HepG2 (cell line): ENCODE data around the gene CEP19. TPM values are rescaled to one million over a fixed set of nuclear protein-coding genes. Genes with fewer than 3 reads are reported as not detected.
A peak's percentile ranks its signal among the peaks of the same experiment; 100 is the strongest.

Source experiments
- ARID4A ChIP-seq: sonication (generic); formaldehyde crosslinking; IDR thresholded peaks from 2 replicates; pipeline ENCODE4 v1.5.0; 2020; ENCODE audit warnings: mild to moderate bottlenecking, missing genetic modification reagents, borderline replicate concordance
- ELF4 ChIP-seq: sonication (generic); formaldehyde crosslinking; IDR thresholded peaks from 2 replicates; pipeline ENCODE4 v1.5.0; 2020; ENCODE audit warnings: missing genetic modification reagents, mild to moderate bottlenecking, moderate library complexity, borderline replicate concordance
- HMGXB4 ChIP-seq, 2 experiments: sonication (generic) in 1 of 2; formaldehyde crosslinking in 1 of 2; IDR thresholded peaks; 2 replicates each; pipeline versions ENCODE4 v1.4.0 to v1.6.1; 2018 to 2020; ENCODE audit warnings: missing genetic modification reagents in 2 of 2, borderline replicate concordance in 1 of 2, low read depth in 1 of 2, mild to moderate bottlenecking in 1 of 2, missing biosample characterization in 1 of 2
- HNF1B ChIP-seq: sonication (generic); formaldehyde crosslinking; IDR thresholded peaks from 2 replicates; pipeline ENCODE4 v1.5.1; 2020; ENCODE audit warnings: mild to moderate bottlenecking, moderate library complexity, missing genetic modification reagents
- KLF15 ChIP-seq: sonication (generic); formaldehyde crosslinking; IDR thresholded peaks from 2 replicates; pipeline ENCODE4 v1.8.1; 2023; ENCODE audit warnings: borderline replicate concordance, mild to moderate bottlenecking, inconsistent platforms, missing genetic modification reagents, mixed read lengths
- MTF1 ChIP-seq: sonication (generic); formaldehyde crosslinking; IDR thresholded peaks from 2 replicates; pipeline ENCODE4 v1.5.0; 2020; ENCODE audit warnings: missing genetic modification reagents
- REPIN1 ChIP-seq: sonication (generic); formaldehyde crosslinking; IDR thresholded peaks from 2 replicates; pipeline ENCODE4 v1.8.0; 2022; ENCODE audit warnings: missing genetic modification reagents, low read depth, mild to moderate bottlenecking, borderline replicate concordance
- SAP130 ChIP-seq: IDR thresholded peaks from 2 replicates; pipeline ENCODE4 v1.6.1; 2016; ENCODE audit warnings: low read depth
- SIX1 ChIP-seq: sonication (generic); formaldehyde crosslinking; IDR thresholded peaks from 2 replicates; pipeline ENCODE4 v1.4.0; 2020; ENCODE audit warnings: missing genetic modification reagents, borderline replicate concordance
- THAP9 ChIP-seq: sonication (generic); formaldehyde crosslinking; IDR thresholded peaks from 2 replicates; pipeline ENCODE4; 2020; ENCODE audit warnings: missing genetic modification reagents, mild to moderate bottlenecking, borderline replicate concordance
- ZBTB37 ChIP-seq: sonication (generic); formaldehyde crosslinking; IDR thresholded peaks from 2 replicates; pipeline ENCODE4 v1.4.0; 2020; ENCODE audit warnings: mild to moderate bottlenecking, missing genetic modification reagents
- ZMAT3 ChIP-seq: sonication (generic); formaldehyde crosslinking; conservative IDR thresholded peaks from 2 replicates; pipeline ENCODE4 v1.7.0; 2021; ENCODE audit warnings: missing genetic modification reagents
- ZNF17 ChIP-seq: sonication (generic); formaldehyde crosslinking; IDR thresholded peaks from 2 replicates; pipeline ENCODE4 v1.5.0; 2020; ENCODE audit warnings: mild to moderate bottlenecking, missing genetic modification reagents
- ZNF557 ChIP-seq: sonication (generic); formaldehyde crosslinking; IDR thresholded peaks from 2 replicates; pipeline ENCODE4 v1.4.0; 2020; ENCODE audit warnings: missing genetic modification reagents
- ZNF768 ChIP-seq: sonication (generic); formaldehyde crosslinking; IDR thresholded peaks from 2 replicates; pipeline ENCODE4 v1.4.0; 2020; ENCODE audit warnings: missing genetic modification reagents
- polyA plus RNA-seq, 8 experiments: library from polyadenylated mRNA; depleted of rRNA in 3 of 8; stranded (reverse) in 7 of 8; unstranded in 1 of 8; fragments of >200 nt; fragmentation: Illumina TruSeq in 4 of 8; extraction: Trizol in 4 of 8; gene quantifications; 2 replicates each; pipeline versions ENCODE4 v1.2.1 to v1.2.3, GENCODE V29; 2011 to 2016; ENCODE audit warnings: low read depth in 4 of 8, missing spikeins in 1 of 8, mixed read lengths in 1 of 8; ENCODE audit not compliant: insufficient read depth in 1 of 8
- total RNA-seq, 5 experiments: library from RNA; depleted of rRNA; stranded (reverse); fragments of >200 nt; fragmentation: Illumina TruSeq; extraction: Trizol; gene quantifications; 2 replicates each; pipeline ENCODE4 v1.2.3, GENCODE V29; 2016; ENCODE audit warnings: low read depth in 1 of 5

The CEP19 gene
- total and polyA plus RNA-seq, 2 of the 13 experiments (the other 11 are each of a cell fraction or from before 2014, with no cell fraction given) = 0.48 to 1.2 TPM

- no peak for TF ChIP-seq ARID4A (CRISPR knock-in tag)
- 0 out of 2 replicates have a peak, but pooled peaks have one; percentile 10 for TF ChIP-seq SAP130 (CRISPR knock-in tag)
- TF ChIP-seq SIX1 (CRISPR knock-in tag) = no peak
- TF ChIP-seq ZNF557 (CRISPR knock-in tag) = no peak
- no peak for TF ChIP-seq ZBTB37
- TF ChIP-seq KLF15 (CRISPR knock-in tag) = no peak
- TF ChIP-seq THAP9 (CRISPR knock-in tag) = no peak
- TF ChIP-seq ZMAT3 (CRISPR knock-in tag) = no peak
- 0 out of 2 replicates have a peak, but pooled peaks have one; percentile 31 for TF ChIP-seq HNF1B
- TF ChIP-seq REPIN1 = no peak
- TF ChIP-seq ZNF768 (CRISPR knock-in tag) = no peak
- TF ChIP-seq MTF1 (CRISPR knock-in tag) = no peak
- no peak for TF ChIP-seq ELF4 (CRISPR knock-in tag)
- no peak for TF ChIP-seq HMGXB4 (CRISPR knock-in tag; IDR thresholded peaks at IDR 0.05; ENCODE audit: borderline replicate concordance in 1 of 2, low read depth in 1 of 2)
- no peak for TF ChIP-seq ZNF17 (CRISPR knock-in tag)
Observed at GRCh38 chr3:196684548-196685407, 27.3 kb downstream of the CEP19 start (continued).
